Fibroblast of skin of left biceps (primary cell): ENCODE measurements around the gene OR4C15.

Experiments used
- DNase-seq, 2 experiments: peaks; one replicate each; pipeline ENCODE4 v3.0.0-alpha.2; 2013; ENCODE audit warnings: low read depth in 2 of 2

The OR4C15 gene

DNA sequence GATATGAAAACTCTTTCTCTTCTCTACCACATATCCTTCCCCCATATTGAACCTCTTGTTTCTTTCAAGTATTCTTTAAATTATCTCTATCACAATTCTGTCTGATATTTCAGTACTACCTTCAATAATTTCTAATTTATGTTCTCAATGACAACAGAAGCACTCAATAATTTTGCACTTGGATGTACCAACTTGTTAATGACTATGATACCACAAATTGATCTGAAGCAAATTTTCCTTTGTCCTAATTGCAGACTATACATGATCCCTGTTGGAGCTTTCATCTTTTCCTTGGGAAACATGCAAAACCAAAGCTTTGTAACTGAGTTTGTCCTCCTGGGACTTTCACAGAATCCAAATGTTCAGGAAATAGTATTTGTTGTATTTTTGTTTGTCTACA lies at the start of gene OR4C15:
Gene OR4C15, plus strand, starts transcription at position 301 of the 400 bp plus-strand sequence. Its CDS starts 0 bp downstream, at position 301.
- DNase-seq, result no peak

DNA sequence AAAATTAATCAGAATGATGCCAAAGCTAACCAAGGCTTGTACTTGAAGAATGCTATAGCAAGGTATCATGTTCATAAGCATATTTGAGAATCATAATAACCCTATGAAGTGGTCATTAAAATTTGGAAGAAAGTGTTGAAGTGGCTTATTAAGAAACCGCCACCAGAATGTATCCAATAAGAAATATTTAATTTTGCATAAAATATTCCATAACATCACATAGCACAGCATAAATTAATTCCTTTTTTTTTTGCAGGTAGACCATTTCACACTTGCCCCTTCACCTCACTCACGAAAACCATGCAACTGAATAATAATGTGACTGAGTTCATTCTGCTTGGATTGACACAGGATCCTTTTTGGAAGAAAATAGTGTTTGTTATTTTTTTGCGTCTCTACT lies 17.6 kb downstream of the OR4C15 start, which contains the start of gene OR4C16:
Gene OR4C16, plus strand, starts transcription at position 301 of the 400 bp plus-strand sequence. Its CDS starts 0 bp downstream, at position 301.
- DNase-seq, result no peak

DNA sequence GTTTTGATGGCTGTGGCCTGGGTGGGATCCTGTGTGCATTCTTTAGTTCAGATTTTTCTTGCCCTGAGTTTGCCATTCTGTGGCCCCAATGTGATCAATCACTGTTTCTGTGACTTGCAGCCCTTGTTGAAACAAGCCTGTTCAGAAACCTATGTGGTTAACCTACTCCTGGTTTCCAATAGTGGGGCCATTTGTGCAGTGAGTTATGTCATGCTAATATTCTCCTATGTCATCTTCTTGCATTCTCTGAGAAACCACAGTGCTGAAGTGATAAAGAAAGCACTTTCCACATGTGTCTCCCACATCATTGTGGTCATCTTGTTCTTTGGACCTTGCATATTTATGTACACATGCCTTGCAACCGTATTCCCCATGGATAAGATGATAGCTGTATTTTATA lies 18.3 kb downstream of the OR4C15 start:
- DNase-seq, result no peak
